ENCODE measurements around the gene TMEM87A. TPM values are rescaled to one million over a fixed set of nuclear protein-coding genes. Genes with fewer than 3 reads are reported as not detected.
"Not testable (repeated sequence)": the region's sequence is repeated elsewhere in the genome, so short reads cannot be mapped to it uniquely, and the experiment has no call there.

The TMEM87A gene
- total and polyA plus RNA-seq, 8 donors = 11.8 to 128 (median 31.2) TPM

DNA sequence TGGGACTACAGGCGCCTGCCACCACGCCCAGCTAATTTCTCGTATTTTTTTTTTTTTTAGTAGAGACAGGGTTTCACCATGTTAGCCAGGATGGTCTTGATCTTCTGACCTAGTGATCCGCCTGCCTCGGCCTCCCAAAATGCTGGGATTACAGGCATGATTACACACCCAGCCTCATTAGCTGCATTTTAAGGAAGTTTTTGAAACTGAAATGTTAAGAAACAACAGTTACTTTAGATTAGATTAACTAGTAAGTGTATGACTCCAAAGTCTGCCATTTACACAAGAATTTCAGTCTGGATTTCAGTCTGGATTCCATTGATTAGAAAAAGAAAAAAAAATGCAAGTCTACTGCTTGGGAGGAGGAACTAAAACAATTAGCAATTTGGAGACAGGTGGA is 40.6 kb downstream of the TMEM87A start:
- 69 to 76% (median 74%) methylated on average over 5 of the region's 5 CpGs for WGBS, 5 donors
- Histone ChIP-seq H3K4me1 (no peaks in the 10 kb centered on the region), H3K27ac (no peak overlapping the region), H3K36me3 (peaks cover 28 to 99% (median 97%) of the 10 kb centered on the region in 4 donors), H3K9me3 (no peaks in the 10 kb centered on the region), H3K4me3 (no peak overlapping the region), H3K27me3 (no peaks in the 10 kb centered on the region)
- intact Hi-C loops (cut with DNase I; ENCODE audit: low total_unique reads) = no loop called here
- no peak for TF ChIP-seq EP300 (IDR thresholded peaks at IDR 0.05)
- DNase-seq = no peak

DNA sequence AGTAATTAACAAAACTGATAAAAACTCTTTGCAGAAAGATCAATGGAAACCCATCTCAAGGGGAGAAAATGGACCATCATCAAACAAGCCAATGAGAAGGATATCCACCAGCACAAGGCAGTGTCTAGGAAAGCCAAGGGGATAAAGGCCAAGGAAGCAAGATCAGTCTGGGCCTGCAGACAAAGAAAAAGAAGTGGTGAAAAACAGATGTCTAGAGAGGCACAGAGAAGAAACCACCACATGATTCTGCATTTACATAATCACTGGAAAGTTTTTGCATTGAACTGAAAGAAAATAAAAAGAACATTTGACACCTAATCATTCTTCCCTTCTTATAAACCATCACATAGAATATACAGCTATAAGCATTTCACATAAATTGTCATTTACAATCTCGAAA is 42.1 kb downstream of the TMEM87A start:
- intact Hi-C loops (cut with DNase I; ENCODE audit: low total_unique reads) = no loop called here
- no peak overlapping the region for H3K4me3 ChIP-seq
- TF ChIP-seq, protein P1, sequence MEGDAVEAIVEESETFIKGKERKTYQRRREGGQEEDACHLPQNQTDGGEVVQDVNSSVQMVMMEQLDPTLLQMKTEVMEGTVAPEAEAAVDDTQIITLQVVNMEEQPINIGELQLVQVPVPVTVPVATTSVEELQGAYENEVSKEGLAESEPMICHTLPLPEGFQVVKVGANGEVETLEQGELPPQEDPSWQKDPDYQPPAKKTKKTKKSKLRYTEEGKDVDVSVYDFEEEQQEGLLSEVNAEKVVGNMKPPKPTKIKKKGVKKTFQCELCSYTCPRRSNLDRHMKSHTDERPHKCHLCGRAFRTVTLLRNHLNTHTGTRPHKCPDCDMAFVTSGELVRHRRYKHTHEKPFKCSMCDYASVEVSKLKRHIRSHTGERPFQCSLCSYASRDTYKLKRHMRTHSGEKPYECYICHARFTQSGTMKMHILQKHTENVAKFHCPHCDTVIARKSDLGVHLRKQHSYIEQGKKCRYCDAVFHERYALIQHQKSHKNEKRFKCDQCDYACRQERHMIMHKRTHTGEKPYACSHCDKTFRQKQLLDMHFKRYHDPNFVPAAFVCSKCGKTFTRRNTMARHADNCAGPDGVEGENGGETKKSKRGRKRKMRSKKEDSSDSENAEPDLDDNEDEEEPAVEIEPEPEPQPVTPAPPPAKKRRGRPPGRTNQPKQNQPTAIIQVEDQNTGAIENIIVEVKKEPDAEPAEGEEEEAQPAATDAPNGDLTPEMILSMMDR (IDR thresholded peaks at IDR 0.05) = no peak
- TF ChIP-seq POLR2A (IDR thresholded peaks at IDR 0.05) = no peak
- TF ChIP-seq POLR2AphosphoS5 (IDR thresholded peaks at IDR 0.05) = no peak
- H3K36me3 ChIP-seq = peaks cover 31 to 99% (median 97%) of the 10 kb centered on the region in 4 donors
- no peak for DNase-seq
- no peaks in the 10 kb centered on the region for H3K27me3 ChIP-seq
- H3K9me3 ChIP-seq = no peaks in the 10 kb centered on the region
- WGBS, 5 donors = 90 to 99% (median 93%) methylated on average over 1 of the region's 1 CpG
- no peak overlapping the region for H3K27ac ChIP-seq
- H3K4me1 ChIP-seq = no peaks in the 10 kb centered on the region

DNA sequence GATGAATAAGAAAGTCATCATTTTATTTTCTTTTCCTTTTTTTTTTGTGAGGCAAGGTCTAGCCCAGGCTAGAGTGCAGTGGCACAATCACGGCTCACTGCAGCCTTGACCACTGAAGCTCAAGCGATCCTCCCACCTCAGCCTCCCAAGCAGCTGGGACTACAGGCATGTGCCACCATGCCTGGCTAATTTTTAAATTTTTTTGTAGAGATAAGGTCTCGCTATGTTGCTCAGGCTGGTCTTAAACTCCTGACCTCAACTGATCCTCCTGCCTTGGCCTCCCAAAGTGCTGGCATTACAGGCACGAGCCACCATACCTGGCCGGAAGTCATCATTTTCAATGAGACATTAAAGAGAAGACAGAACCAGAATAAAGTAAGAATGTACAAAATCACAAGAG is 44.3 kb downstream of the TMEM87A start:
- H3K9me3 ChIP-seq; intact Hi-C loops (cut with DNase I; ENCODE audit: low total_unique reads); H3K27me3 ChIP-seq; H3K4me3 ChIP-seq; H3K27ac ChIP-seq; DNase-seq; H3K4me1 ChIP-seq: not testable (repeated sequence)
- 91 to 95% (median 94%) methylated on average over 5 of the region's 5 CpGs for WGBS, 5 donors
- peaks cover 44 to 99% (median 98%) of the 10 kb centered on the region in 4 donors for H3K36me3 ChIP-seq

DNA sequence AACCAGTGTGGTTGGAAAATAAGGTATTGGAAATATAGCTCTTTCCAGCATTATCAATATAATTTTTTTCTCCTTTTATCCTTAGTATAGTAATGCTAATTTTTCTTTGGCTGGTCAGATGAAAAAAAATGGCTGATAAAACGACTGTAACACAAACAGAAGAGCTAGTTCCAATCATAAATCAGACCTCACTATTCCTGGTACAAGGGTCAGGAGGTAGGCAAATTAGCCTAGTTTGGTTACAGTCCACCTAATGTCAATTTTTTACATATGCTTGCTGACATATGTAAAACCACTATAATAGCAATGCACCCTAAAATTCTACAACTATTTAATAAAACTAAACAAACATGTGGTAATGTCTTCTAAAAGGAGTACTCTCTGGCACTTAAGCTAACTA is 45.2 kb downstream of the TMEM87A start:
- DNase-seq = peak in 1 of 2 donors; percentile 23
- intact Hi-C loops (cut with DNase I; ENCODE audit: low total_unique reads) = no loop called here
- WGBS, 5 donors = 24 to 33% (median 28%) methylated on average over 1 of the region's 1 CpG
- Histone ChIP-seq H3K4me3 (no peak overlapping the region), H3K27ac (no peak overlapping the region), H3K27me3 (no peaks in the 10 kb centered on the region), H3K36me3 (peaks cover 41 to 100% (median 98%) of the 10 kb centered on the region in 4 donors), H3K9me3 (no peaks in the 10 kb centered on the region), H3K4me1 (no peaks in the 10 kb centered on the region)
- TF ChIP-seq EP300 (IDR thresholded peaks at IDR 0.05) (no peak), POLR2A (IDR thresholded peaks at IDR 0.05) (no peak), POLR2AphosphoS5 (IDR thresholded peaks at IDR 0.05) (no peak)
- TF ChIP-seq, protein P1 (IDR thresholded peaks at IDR 0.05) = no peak

DNA sequence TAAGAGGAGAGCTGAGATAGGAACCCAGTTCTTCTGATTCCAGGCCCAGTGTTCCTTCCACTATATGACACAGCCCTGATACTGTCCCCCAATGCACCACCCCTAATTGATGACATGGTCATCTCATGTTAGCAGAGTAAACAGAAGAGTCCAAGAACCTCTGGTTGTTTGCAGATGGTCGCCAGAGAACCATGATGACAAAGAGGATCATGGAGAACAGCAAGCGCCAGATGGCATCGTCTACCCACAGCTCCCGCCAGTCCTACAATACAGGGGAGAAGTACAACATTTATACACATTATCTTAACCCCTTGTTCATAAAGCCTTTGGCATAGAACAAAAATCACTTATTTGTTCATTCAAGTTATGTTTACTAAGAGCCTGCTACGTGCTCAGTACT is 46.6 kb downstream of the TMEM87A start:
- TF ChIP-seq EP300 (IDR thresholded peaks at IDR 0.05) (no peak), POLR2A (IDR thresholded peaks at IDR 0.05) (no peak), POLR2AphosphoS5 (IDR thresholded peaks at IDR 0.05) (no peak)
- TF ChIP-seq, protein P1 (IDR thresholded peaks at IDR 0.05) = no peak
- no peaks in the 10 kb centered on the region for H3K4me1 ChIP-seq
- H3K4me3 ChIP-seq = no peak overlapping the region
- peaks cover 41 to 99% (median 97%) of the 10 kb centered on the region in 4 donors for H3K36me3 ChIP-seq
- H3K27ac ChIP-seq = no peak overlapping the region
- H3K9me3 ChIP-seq = no peaks in the 10 kb centered on the region
- intact Hi-C loops (cut with DNase I; ENCODE audit: low total_unique reads) = no loop called here
- no peaks in the 10 kb centered on the region for H3K27me3 ChIP-seq
- WGBS, 5 donors = 85 to 96% (median 92%) methylated on average over 5 of the region's 5 CpGs
- no peak for DNase-seq

Measured in stomach (tissue), 9 donors.